Esophagus squamous epithelium (tissue), 5 donors: Measurements from ENCODE around the gene SLC25A29. TPM values are rescaled to one million over a fixed set of nuclear protein-coding genes. Genes with fewer than 3 reads are reported as not detected.
A peak's percentile ranks its signal among the peaks of the same experiment; 100 is the strongest.

Experiments
- DNase-seq: peaks from one replicate; lab custom pipeline; 2025; lab: John Stamatoyannopoulos, UW
- H3K27ac ChIP-seq, 4 donors: fragments of 200-600 bp; sonication (generic); one replicate each; pipeline ENCODE4 v1.5.1; 2016 to 2019; ENCODE audit warnings: mild to moderate bottlenecking in 1 of 4
- H3K27me3 ChIP-seq, 4 donors: fragments of 200-600 bp; sonication (generic); 1 replicate in 3 of 4; 2 replicates in 1 of 4; pipeline versions ENCODE4 v1.5.1 to v1.6.0; 2017 to 2021; ENCODE audit warnings: antibody characterized with exemption in 1 of 4
- H3K36me3 ChIP-seq, 3 donors: fragments of 200-600 bp; sonication (generic); one replicate each; pipeline ENCODE4 v1.5.1; 2016 to 2019
- H3K4me1 ChIP-seq, 3 donors: fragments of 200-600 bp; sonication (generic); one replicate each; pipeline ENCODE4 v1.5.1; 2017 to 2019
- H3K4me3 ChIP-seq, 4 donors: fragments of 200-600 bp; sonication (generic); 1 replicate in 3 of 4; 2 replicates in 1 of 4; pipeline ENCODE4 v1.5.1; 2016 to 2019; ENCODE audit warnings: mild to moderate bottlenecking in 2 of 4, moderate library complexity in 1 of 4
- H3K9me3 ChIP-seq, 3 donors: fragments of 200-600 bp; sonication (generic); one replicate each; pipeline ENCODE4 v1.5.1; 2016 to 2019
- CTCF ChIP-seq, 6 experiments: fragments of 450-650 bp in 4 of 6; fragments of 200-600 bp in 2 of 6; sonication (generic) in 2 of 6; IDR thresholded peaks; one replicate each; pipeline ENCODE4 v1.5.1; 2016 to 2019; ENCODE audit warnings: antibody characterized with exemption in 6 of 6, mild to moderate bottlenecking in 4 of 6, moderate library complexity in 4 of 6
- POLR2A ChIP-seq, 4 donors: fragments of 450-650 bp; IDR thresholded peaks; one replicate each; pipeline ENCODE4 v1.6.1; 2017; ENCODE audit warnings: antibody characterized with exemption in 4 of 4, mild to moderate bottlenecking in 4 of 4, moderate library complexity in 3 of 4
- WGBS, 2 donors: methylation state at CpG; one replicate each; pipeline ENCODE4 v1.1.5; 2018; 5-methylcytosine and 5-hydroxymethylcytosine counted together
- intact Hi-C: fragments of 100-400 bp; cut with DNase I; formaldehyde crosslinking; loops from one replicate; pipeline ENCODE4 v1.15.0; 2022
- total RNA-seq, 4 donors: library from RNA; depleted of rRNA; stranded (reverse); fragments of >200 nt; gene quantifications; one replicate each; pipeline ENCODE4 v1.1.0, GENCODE V29; 2016
- donor health status: DM: yes; HTN: yes; CAD: no.

SLC25A29 gene
- total RNA-seq, 4 donors from 2014 or later, result 23.3 to 64.3 (median 55.6) TPM

- H3K27ac ChIP-seq, result peak overlapping the region in 1 of 4 donors; percentile 23
- DNase-seq, result no peak
- H3K4me1 ChIP-seq, result peaks cover 15 to 42% (median 19%) of the 10 kb centered on the region in 3 donors
- H3K36me3 ChIP-seq, result peaks cover 6 to 78% (median 25%) of the 10 kb centered on the region in 3 donors
- WGBS, 2 donors, result 64 to 84% methylated on average over 8 to 13 of the region's 14 CpGs
- H3K9me3 ChIP-seq, result no peaks in the 10 kb centered on the region
- H3K27me3 ChIP-seq, result no peaks in the 10 kb centered on the region
- H3K4me3 ChIP-seq, result no peak overlapping the region
- intact Hi-C loops, result no loop called here
- TF ChIP-seq CTCF (IDR thresholded peaks at IDR 0.05) (no peak), POLR2A (IDR thresholded peaks at IDR 0.05) (no peak)
These were observed 12.6 kb downstream of the SLC25A29 start for GRCh38 chr14:100293497-100294212.

DNA sequence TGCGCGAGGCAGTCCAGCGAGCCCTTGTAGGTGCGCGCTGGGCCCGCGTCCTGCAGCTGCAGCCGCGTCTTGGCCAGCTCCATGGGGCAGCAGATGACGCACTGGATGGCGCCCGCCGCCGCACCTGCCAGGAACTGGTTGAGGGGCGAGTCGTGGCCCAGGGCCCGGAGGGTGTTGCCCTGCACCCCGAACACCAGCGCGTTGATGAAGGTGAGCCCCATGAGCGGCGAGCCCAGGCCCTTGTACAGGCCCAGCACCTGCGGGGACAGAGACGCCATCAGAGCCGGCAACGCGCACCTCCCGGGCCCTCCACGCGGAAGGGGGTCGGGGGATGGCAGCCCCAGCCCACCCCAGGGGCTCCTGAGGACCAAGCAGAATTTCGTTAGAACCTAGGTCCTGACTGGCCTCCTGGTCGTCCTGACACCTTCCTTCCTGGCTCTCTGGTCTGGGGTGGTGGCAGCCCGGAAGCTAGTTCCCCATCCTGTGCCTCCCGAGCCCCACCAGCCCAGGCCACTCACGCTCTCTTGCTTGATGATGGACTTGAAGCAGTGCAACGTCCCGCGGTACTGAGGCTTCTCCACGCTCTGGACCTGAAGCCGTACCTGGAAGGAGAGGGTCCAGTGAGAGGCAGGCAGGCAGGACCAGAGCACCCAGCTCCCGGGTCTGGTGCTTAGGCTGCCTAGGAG lies 13.3 kb downstream of the SLC25A29 start:
- Histone ChIP-seq H3K4me1 (peaks cover 13 to 35% (median 17%) of the 10 kb centered on the region in 3 donors), H3K36me3 (peaks cover 6 to 77% (median 25%) of the 10 kb centered on the region in 3 donors), H3K4me3 (no peak overlapping the region), H3K27ac (no peak overlapping the region), H3K27me3 (no peaks in the 10 kb centered on the region), H3K9me3 (no peaks in the 10 kb centered on the region)
- DNase-seq, result no peak
- WGBS, 2 donors, result 91 to 100% methylated on average over 7 to 8 of the region's 42 CpGs
- intact Hi-C loops, result no loop called here
- no peak for TF ChIP-seq POLR2A (IDR thresholded peaks at IDR 0.05)
- TF ChIP-seq CTCF (IDR thresholded peaks at IDR 0.05), result no peak

DNA sequence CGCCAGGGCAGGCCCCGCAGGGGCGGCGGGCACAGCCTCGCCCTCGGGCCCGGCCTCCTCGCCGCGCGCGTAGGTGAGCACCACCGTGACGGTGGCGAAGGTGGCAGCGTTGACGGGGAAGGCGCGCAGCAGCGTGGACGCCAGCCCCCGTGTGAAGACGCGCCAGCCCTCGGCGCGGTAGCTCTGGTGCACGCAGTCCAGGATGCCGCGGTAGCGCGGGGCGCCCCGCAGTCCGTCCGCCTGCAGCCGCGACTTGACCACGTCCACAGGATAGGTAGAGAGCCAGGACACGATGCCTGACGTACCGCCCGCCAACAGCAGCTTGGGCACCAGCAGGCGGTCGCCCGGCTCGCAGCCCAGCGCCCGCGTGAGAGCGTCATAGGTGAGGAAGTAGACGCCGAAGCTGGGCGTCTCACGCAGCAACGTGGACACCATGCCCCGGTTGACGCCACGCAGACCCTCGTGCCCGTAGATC lies 13.9 kb downstream of the SLC25A29 start:
- no peak overlapping the region for H3K27ac ChIP-seq
- TF ChIP-seq POLR2A (IDR thresholded peaks at IDR 0.05) (no peak), CTCF (IDR thresholded peaks at IDR 0.05) (no peak)
- H3K9me3 ChIP-seq, result no peaks in the 10 kb centered on the region
- H3K27me3 ChIP-seq, result no peaks in the 10 kb centered on the region
- 90 to 94% methylated on average over 18 to 23 of the region's 61 CpGs for WGBS, 2 donors
- peaks cover 8 to 29% (median 11%) of the 10 kb centered on the region in 3 donors for H3K4me1 ChIP-seq
- H3K4me3 ChIP-seq, result no peak overlapping the region
- no peak for DNase-seq
- intact Hi-C loops, result no loop called here
- peaks cover 6 to 77% (median 25%) of the 10 kb centered on the region in 3 donors for H3K36me3 ChIP-seq

DNA sequence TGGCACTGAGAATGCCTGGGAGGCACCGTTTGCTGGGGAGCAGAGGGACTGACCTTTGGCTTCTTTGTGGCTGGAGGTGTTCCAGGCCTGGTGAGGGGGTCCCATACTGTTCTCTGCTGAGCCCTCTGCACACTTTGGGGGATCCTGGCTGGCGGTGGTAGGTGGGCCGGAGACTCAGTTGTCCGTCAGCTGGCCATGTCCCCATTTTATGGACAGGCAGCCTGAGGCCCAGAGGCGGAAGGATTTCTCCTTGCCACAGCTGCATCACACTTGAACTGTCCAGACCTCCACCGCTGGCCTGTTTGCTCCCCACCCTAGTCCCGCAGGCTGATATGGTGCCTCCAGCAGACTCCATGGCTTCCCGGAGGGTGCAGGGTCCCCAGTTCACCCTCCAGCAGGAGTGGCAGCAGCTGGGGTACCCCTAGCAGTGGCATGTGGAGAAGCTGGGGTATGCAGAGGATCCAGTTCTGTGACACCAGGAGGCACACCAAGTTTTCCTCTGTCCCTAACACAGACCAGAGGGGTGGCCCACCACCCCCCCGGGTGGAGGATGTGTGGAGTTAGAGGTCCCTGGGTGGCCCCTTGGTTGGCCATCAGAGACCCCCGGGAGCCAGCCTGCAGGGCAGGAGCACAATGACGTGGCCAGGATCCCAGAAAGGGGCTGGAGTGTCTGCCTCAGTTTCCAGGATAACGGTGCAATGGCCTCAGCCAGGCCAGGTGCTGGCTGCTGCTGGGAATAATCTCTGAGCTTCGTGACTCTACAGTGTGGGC lies 14.8 kb downstream of the SLC25A29 start:
- Histone ChIP-seq H3K36me3 (peaks cover 6 to 77% (median 25%) of the 10 kb centered on the region in 3 donors), H3K9me3 (no peaks in the 10 kb centered on the region), H3K27me3 (no peaks in the 10 kb centered on the region), H3K4me1 (peaks cover 0 to 24% (median 3%) of the 10 kb centered on the region in 3 donors), H3K27ac (no peak overlapping the region), H3K4me3 (no peak overlapping the region)
- TF ChIP-seq CTCF (IDR thresholded peaks at IDR 0.05) (no peak), POLR2A (IDR thresholded peaks at IDR 0.05) (no peak)
- intact Hi-C loops, result no loop called here
- DNase-seq, result no peak
- 85 to 90% methylated on average over 3 to 5 of the region's 13 CpGs for WGBS, 2 donors
